Astrocyte of the hippocampus (primary cell): ENCODE results near the gene ZFP36.

Experiments
- DNase-seq: peaks from one replicate; pipeline ENCODE4 v3.0.0; 2011; ENCODE audit warnings: low read depth, low spot score

ZFP36 gene

GRCh38 chr19:39405958-39406655 lies 540 bp upstream of the ZFP36 start:
- no peak for DNase-seq

DNA sequence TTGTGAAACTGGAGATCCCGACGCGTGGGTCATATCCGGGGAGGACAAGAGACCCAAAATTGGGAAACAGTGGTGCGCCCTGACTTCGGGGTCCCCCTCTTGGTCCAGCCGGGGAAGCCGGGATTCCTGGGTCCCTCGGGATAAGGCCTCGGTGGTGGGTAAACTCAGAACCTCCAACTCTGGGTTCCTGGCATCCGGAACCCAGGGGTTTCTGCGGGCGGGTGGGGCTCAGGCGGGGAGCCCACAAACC lies 688 bp downstream of the ZFP36 start:
- no peak for DNase-seq

- peak; percentile 48 for DNase-seq
These were observed 1.2 kb downstream of the ZFP36 start for GRCh38 chr19:39407660-39408391.

GRCh38 chr19:39408392-39409207 lies 2.0 kb downstream of the ZFP36 start:
- peak; percentile 39 for DNase-seq

DNA sequence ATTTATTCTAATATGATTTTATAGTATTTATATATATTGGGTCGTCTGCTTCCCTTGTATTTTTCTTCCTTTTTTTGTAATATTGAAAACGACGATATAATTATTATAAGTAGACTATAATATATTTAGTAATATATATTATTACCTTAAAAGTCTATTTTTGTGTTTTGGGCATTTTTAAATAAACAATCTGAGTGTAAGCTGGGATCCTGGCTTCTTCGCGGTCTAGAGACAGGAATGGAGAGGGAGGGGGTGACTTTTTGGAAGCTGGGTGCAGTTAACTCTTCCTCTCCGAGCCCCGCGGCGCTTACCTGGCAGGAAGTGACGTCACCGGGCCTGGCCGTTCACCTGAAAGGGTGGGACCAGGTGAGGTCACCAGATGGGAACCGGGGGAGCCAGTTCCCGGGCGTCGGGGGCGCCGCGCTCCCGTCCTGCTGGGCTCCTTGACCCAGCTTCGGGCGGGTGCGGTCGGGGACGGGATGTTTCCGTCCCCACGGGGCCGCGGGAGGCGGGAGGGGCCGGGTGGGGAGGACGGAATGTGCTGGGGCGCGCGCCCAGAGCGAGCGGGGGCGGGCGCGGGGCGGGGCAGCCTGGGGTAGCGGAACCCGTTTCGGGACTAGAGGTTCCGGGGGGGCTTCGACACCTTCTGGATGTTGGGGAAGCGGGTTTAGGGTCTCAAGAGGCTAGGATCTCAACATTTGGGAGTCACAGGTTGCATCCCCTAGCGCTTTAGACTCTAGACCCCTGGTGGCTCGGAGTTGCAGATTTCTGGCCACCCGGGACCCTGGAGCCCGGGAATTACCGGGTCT lies 2.8 kb downstream of the ZFP36 start:
- peak; percentile 87 for DNase-seq

GRCh38 chr19:39410017-39410830 lies 3.6 kb downstream of the ZFP36 start:
- DNase-seq = peak; percentile 89

GRCh38 chr19:39410831-39411080 lies 4.1 kb downstream of the ZFP36 start:
- peak; percentile 17 for DNase-seq

DNA sequence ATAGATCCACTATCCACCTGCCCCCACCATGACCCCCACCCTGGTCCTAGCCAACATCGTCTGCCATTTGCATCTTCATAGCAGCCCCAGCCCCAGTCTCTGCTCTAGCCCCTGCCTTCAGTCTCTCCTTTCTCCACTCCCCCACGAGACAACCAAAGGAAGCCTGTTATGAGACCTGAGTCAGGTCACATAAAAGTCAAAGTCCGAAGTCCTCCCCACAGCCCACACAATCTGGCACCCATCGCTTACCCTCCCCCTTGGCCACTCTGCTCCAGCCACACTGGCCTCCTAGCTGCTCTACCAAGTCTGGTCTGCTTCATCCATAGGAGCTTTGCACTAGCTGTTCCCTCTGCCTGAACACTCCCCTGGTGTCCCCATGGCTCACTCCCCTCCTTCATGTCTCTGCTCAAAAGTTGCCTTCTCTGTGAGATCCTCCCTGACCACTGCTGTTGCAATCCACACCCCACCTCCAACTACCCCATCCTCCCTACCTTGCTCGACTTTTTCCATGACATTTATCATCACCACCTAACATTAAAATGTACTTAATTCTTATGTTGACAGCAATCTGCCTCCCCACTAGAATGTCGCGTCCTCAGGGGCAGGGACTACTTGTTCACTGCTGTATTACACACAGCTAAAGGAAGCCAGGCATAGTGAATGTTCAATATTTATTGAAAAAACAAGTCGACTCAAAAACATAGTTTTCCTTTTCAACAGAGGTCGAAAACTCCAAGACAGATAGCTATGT lies 4.6 kb downstream of the ZFP36 start:
- peak; percentile 53 for DNase-seq

- peak; percentile 94 for DNase-seq
These were observed 5.1 kb downstream of the ZFP36 start for GRCh38 chr19:39411832-39412099.

DNA sequence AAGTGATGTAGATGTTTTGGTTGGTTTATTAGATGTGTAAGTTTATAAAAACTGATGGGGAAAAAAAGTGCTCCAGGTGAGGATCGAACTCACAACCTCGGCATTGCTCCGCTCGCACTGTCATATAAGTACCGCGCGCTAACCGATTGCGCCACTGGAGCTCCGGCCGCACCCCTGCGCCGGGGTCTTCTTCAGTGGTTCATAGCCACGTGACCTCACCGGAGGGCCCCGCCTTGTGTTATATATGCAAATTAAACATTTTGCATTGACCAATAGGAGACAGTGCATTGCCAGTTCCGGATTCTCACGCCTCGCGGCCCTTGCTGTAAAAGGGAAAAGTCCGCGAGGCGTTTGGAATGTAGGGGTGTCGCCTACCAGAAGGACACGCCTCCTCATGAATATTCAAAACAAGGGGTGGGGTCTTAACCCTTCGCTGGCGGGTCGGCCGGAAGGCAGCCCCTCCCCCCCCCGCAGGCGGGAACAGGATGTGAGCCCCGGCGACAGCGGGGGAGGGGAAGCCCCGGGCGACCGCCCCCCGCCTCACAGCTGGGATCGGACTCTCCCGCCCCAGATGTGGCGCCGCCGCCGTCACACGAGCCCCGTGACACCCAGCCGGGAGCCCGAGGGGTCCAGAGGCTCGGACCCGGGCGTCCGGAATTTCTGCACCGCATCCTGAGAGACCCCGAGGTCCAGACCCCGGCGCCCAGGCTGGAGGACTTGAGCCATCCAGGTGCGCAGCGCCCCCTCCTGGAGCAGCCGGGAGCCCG lies 5.6 kb downstream of the ZFP36 start, which contains the start of gene PLEKHG2:
TSS of gene PLEKHG2 (plus strand) at position 570 of the 767 bp plus-strand sequence. CDS start 1,418 bp downstream, outside the sequence.
- peak; percentile 99 for DNase-seq

- no peak for DNase-seq
These were observed 6.2 kb downstream of the ZFP36 start for GRCh38 chr19:39412867-39413271.

- peak; percentile 86 for DNase-seq
These were observed 6.7 kb downstream of the ZFP36 start for GRCh38 chr19:39413272-39413910.

- peak; percentile 55 for DNase-seq
These were observed 7.4 kb downstream of the ZFP36 start for GRCh38 chr19:39413911-39414608.

GRCh38 chr19:39415111-39416046 lies 8.7 kb downstream of the ZFP36 start:
- DNase-seq = no peak

GRCh38 chr19:39416152-39417120 lies 9.8 kb downstream of the ZFP36 start:
- no peak for DNase-seq

DNA sequence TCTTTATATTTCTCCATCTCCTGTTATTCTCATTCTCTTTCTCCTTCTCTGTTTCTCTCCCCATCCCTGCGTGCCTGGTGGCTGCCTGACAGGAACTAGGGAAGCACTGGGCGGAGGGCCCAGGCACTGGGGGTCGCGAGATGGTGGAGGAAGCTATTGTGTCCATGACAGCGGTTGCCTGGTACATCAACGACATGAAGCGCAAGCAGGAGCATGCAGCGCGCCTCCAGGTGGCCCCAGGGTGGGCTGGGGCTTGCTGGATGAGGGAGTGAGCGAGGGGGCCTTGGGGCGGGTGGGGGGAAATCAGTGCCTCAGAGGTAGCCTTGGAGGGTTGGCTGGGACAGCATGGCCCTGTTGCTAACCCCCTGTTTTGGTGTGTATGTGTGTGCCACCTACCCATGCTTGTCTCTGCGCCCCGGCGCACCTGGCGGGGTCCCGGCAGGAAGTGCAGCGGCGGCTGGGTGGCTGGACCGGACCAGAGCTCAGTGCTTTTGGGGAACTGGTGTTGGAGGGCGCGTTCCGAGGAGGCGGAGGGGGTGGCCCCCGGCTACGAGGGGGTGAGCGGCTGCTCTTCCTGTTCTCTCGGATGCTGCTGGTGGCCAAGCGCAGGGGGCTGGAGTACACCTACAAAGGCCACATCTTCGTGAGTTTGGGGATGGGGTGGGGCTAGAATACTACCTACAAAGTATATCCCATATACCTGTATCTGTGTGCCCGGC lies 11.0 kb downstream of the ZFP36 start:
- DNase-seq = no peak
